ENCODE measurements around the gene RAB3IL1.
"Not testable (repeated sequence)": the region's sequence is repeated elsewhere in the genome, so short reads cannot be mapped to it uniquely, and the experiment has no call there.

Gene RAB3IL1, protein sequence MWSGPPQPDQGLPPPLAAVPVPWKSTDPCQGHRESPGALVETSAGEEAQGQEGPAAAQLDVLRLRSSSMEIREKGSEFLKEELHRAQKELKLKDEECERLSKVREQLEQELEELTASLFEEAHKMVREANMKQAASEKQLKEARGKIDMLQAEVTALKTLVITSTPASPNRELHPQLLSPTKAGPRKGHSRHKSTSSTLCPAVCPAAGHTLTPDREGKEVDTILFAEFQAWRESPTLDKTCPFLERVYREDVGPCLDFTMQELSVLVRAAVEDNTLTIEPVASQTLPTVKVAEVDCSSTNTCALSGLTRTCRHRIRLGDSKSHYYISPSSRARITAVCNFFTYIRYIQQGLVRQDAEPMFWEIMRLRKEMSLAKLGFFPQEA

GRCh38 chr11:61917334-61918109 is at the start of gene RAB3IL1:
Gene RAB3IL1, minus strand, starts transcription at chr11:61917566. Its CDS starts 199 bp downstream, at chr11:61917367.
- H3K4me3 ChIP-seq (ENCODE audit: low read length) = peak within 1 kb of the TSS; percentile 44; the same call in 1 of the 2 replicates
- no peaks in the 10 kb centered on the region for H3K36me3 ChIP-seq (ENCODE audit: control insufficient read depth, insufficient read depth, low read length)
- no peak within 1 kb of the TSS for H3K27ac ChIP-seq (ENCODE audit: low read length)
- no peaks in the 10 kb centered on the region; the same call in 1 of the 2 replicates for H3K27me3 ChIP-seq (ENCODE audit: control insufficient read depth, insufficient read depth, low read length)
- WGBS (ENCODE audit: insufficient coverage, insufficient read length) = no CpG with 5 or more reads among the region's 74 CpGs
- DNase-seq (ENCODE audit: low read depth, low spot score) = no peak
- no peaks in the 10 kb centered on the region for H3K9me3 ChIP-seq (ENCODE audit: control insufficient read depth, insufficient read depth, low read length)
- H3K4me1 ChIP-seq (ENCODE audit: control insufficient read depth, insufficient read depth, low read length) = no peaks in the 10 kb centered on the region; the same call in 1 of the 2 replicates

- H3K9me3 ChIP-seq (ENCODE audit: control insufficient read depth, insufficient read depth, low read length) = no peaks in the 10 kb centered on the region
- no CpG with 5 or more reads among the region's 13 CpGs for WGBS (ENCODE audit: insufficient coverage, insufficient read length)
- DNase-seq (ENCODE audit: low read depth, low spot score) = no peak
- H3K4me3 ChIP-seq (ENCODE audit: low read length) = peak overlapping the region; percentile 99
- peaks cover 7% of the 10 kb centered on the region; the same call in 1 of the 2 replicates for H3K4me1 ChIP-seq (ENCODE audit: control insufficient read depth, insufficient read depth, low read length)
- H3K27me3 ChIP-seq (ENCODE audit: control insufficient read depth, insufficient read depth, low read length) = no peaks in the 10 kb centered on the region
- H3K36me3 ChIP-seq (ENCODE audit: control insufficient read depth, insufficient read depth, low read length) = peaks cover 19% of the 10 kb centered on the region; the same call in 1 of the 2 replicates
- H3K27ac ChIP-seq (ENCODE audit: low read length) = no peak overlapping the region
These were observed 49.4 kb upstream of the RAB3IL1 start for GRCh38 chr11:61966734-61967115.

GRCh38 chr11:61964666-61965271 is 47.4 kb upstream of the RAB3IL1 start:
- H3K4me1 ChIP-seq (ENCODE audit: control insufficient read depth, insufficient read depth, low read length); H3K9me3 ChIP-seq (ENCODE audit: control insufficient read depth, insufficient read depth, low read length); H3K4me3 ChIP-seq (ENCODE audit: low read length); H3K27ac ChIP-seq (ENCODE audit: low read length); DNase-seq (ENCODE audit: low read depth, low spot score); H3K27me3 ChIP-seq (ENCODE audit: control insufficient read depth, insufficient read depth, low read length): not testable (repeated sequence)
- H3K36me3 ChIP-seq (ENCODE audit: control insufficient read depth, insufficient read depth, low read length) = peaks cover 19% of the 10 kb centered on the region; the same call in 1 of the 2 replicates
- no CpG with 5 or more reads among the region's 9 CpGs for WGBS (ENCODE audit: insufficient coverage, insufficient read length)

DNA sequence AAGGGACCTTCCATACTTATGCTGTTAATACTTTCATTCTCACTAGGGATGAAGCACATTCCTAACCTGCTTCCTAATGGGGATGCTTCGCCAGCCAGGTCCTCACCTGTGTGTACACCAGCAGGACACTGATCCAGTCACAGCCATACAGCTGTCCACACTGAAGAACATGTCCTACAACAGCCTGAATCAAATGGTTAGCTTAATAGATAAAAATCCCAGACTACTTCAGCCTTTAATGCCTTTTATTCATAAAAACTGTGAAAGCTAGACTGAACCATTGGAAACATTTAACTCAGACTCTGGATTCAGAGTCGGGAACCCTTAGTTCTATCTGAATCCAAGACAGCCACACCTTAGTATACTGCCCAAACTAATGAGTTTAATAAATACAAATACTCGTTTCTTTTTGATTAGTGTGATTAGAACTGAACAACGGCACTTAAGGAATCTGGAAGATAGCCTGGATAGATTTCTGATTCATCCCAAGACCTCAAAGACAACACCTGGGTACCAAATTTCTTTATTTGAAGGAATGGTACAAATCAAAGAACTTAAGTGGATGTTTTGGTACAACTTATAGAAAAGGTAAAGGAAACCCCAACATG is 46.8 kb upstream of the RAB3IL1 start:
- Histone ChIP-seq H3K4me1 (ENCODE audit: control insufficient read depth, insufficient read depth, low read length) (peaks cover 4% of the 10 kb centered on the region; the same call in 1 of the 2 replicates), H3K9me3 (ENCODE audit: control insufficient read depth, insufficient read depth, low read length) (no peaks in the 10 kb centered on the region), H3K27ac (ENCODE audit: low read length) (no peak overlapping the region), H3K27me3 (ENCODE audit: control insufficient read depth, insufficient read depth, low read length) (no peaks in the 10 kb centered on the region), H3K4me3 (ENCODE audit: low read length) (no peak overlapping the region), H3K36me3 (ENCODE audit: control insufficient read depth, insufficient read depth, low read length) (peaks cover 19% of the 10 kb centered on the region; the same call in 1 of the 2 replicates)
- WGBS (ENCODE audit: insufficient coverage, insufficient read length) = no CpG with 5 or more reads among the region's 4 CpGs
- DNase-seq (ENCODE audit: low read depth, low spot score) = no peak

DNA sequence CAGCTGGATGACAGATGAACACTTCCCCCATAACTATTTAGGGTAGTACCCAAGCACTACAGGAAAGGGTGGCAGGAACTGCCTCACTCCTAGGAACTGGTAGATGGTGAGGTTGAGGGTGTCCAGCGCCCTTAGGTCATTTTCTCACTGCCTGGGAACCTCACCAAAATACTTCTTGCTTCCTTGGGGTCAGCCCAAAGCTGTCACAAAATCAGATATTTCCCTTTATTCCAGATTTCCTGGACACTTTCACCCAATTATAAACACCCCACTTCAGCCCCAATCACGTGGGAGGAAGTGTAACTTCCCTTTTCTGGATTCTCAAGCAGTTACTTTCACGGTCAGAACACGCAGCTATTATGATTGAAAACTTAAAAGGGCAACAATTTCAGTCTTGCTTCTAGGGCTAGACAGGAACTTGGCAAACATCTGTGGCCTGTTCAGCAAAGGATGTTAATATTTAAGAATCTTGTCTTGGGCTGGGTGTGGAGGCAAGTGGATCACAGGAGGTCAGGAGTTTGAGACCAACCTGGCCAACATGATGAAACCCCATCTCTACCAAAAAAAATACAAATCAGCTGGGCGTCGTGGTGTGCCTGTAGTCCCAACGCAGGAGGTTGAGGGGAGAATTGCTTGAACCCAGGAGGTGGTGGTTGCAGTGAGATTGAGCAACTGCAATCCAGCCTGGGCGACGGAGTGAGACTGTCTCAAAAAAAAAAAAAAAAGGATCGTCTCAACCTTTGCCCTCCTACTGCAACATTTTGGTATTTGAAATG is 46.1 kb upstream of the RAB3IL1 start:
- WGBS (ENCODE audit: insufficient coverage, insufficient read length) = no CpG with 5 or more reads among the region's 10 CpGs
- no peak overlapping the region for H3K27ac ChIP-seq (ENCODE audit: low read length)
- DNase-seq (ENCODE audit: low read depth, low spot score) = no peak
- peaks cover under 1% of the 10 kb centered on the region; the same call in 1 of the 2 replicates for H3K4me1 ChIP-seq (ENCODE audit: control insufficient read depth, insufficient read depth, low read length)
- no peak overlapping the region for H3K4me3 ChIP-seq (ENCODE audit: low read length)
- no peaks in the 10 kb centered on the region for H3K27me3 ChIP-seq (ENCODE audit: control insufficient read depth, insufficient read depth, low read length)
- H3K36me3 ChIP-seq (ENCODE audit: control insufficient read depth, insufficient read depth, low read length) = peaks cover 19% of the 10 kb centered on the region; the same call in 1 of the 2 replicates
- H3K9me3 ChIP-seq (ENCODE audit: control insufficient read depth, insufficient read depth, low read length) = no peaks in the 10 kb centered on the region

DNA sequence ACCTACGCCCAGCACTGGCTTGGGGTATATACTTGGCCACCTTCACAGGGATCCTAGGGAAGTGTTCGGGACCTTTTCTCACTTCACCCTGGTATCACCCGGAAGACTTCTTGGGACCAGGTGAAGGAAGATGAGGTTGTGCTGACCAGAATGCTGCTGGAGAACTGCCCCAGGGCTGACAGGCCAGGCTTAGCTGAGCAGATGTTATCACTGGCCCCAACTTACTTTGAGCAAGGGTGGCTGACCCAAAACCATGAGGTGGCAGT is 45.6 kb upstream of the RAB3IL1 start:
- H3K27me3 ChIP-seq (ENCODE audit: control insufficient read depth, insufficient read depth, low read length) = no peaks in the 10 kb centered on the region
- H3K27ac ChIP-seq (ENCODE audit: low read length) = no peak overlapping the region
- H3K4me1 ChIP-seq (ENCODE audit: control insufficient read depth, insufficient read depth, low read length) = no peaks in the 10 kb centered on the region
- WGBS (ENCODE audit: insufficient coverage, insufficient read length) = no CpG with 5 or more reads among the region's 3 CpGs
- no peaks in the 10 kb centered on the region for H3K9me3 ChIP-seq (ENCODE audit: control insufficient read depth, insufficient read depth, low read length)
- peaks cover 19% of the 10 kb centered on the region; the same call in 1 of the 2 replicates for H3K36me3 ChIP-seq (ENCODE audit: control insufficient read depth, insufficient read depth, low read length)
- no peak overlapping the region for H3K4me3 ChIP-seq (ENCODE audit: low read length)
- DNase-seq (ENCODE audit: low read depth, low spot score) = no peak

- H3K9me3 ChIP-seq (ENCODE audit: control insufficient read depth, insufficient read depth, low read length) = no peaks in the 10 kb centered on the region
- no CpG with 5 or more reads among the region's 12 CpGs for WGBS (ENCODE audit: insufficient coverage, insufficient read length)
- H3K27ac ChIP-seq (ENCODE audit: low read length) = no peak overlapping the region
- H3K36me3 ChIP-seq (ENCODE audit: control insufficient read depth, insufficient read depth, low read length) = peaks cover 19% of the 10 kb centered on the region; the same call in 1 of the 2 replicates
- H3K27me3 ChIP-seq (ENCODE audit: control insufficient read depth, insufficient read depth, low read length) = no peaks in the 10 kb centered on the region
- H3K4me3 ChIP-seq (ENCODE audit: low read length) = no peak overlapping the region
- no peaks in the 10 kb centered on the region for H3K4me1 ChIP-seq (ENCODE audit: control insufficient read depth, insufficient read depth, low read length)
- no peak for DNase-seq (ENCODE audit: low read depth, low spot score)
These were observed 45.0 kb upstream of the RAB3IL1 start for GRCh38 chr11:61962213-61963015.

- WGBS (ENCODE audit: insufficient coverage, insufficient read length) = no CpG with 5 or more reads among the region's 8 CpGs
- H3K4me1 ChIP-seq (ENCODE audit: control insufficient read depth, insufficient read depth, low read length) = no peaks in the 10 kb centered on the region
- H3K4me3 ChIP-seq (ENCODE audit: low read length) = no peak overlapping the region
- H3K27me3 ChIP-seq (ENCODE audit: control insufficient read depth, insufficient read depth, low read length) = no peaks in the 10 kb centered on the region
- H3K27ac ChIP-seq (ENCODE audit: low read length) = no peak overlapping the region
- no peaks in the 10 kb centered on the region for H3K9me3 ChIP-seq (ENCODE audit: control insufficient read depth, insufficient read depth, low read length)
- DNase-seq (ENCODE audit: low read depth, low spot score) = no peak
- peaks cover 19% of the 10 kb centered on the region; the same call in 1 of the 2 replicates for H3K36me3 ChIP-seq (ENCODE audit: control insufficient read depth, insufficient read depth, low read length)
These were observed 44.3 kb upstream of the RAB3IL1 start for GRCh38 chr11:61961570-61962212.

DNA sequence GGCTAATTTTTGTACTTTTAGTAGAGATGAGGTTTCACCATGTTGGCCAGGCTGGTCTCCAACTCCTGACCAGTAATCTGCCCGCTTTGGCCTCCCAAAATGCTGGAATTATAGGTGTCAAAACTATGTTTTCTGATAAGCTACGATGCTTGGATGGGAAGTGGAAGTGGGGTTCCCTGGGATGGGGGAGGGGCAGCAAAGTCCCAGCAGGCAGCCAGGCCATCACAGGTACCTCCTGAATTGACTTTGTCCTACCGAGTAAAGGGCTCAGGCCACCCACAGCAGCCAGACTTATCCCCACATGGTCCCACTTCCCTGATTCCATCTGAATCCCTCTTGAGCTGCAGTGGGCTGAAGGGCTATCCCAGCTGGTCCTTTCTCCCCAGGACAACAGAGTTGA is 43.2 kb upstream of the RAB3IL1 start:
- WGBS (ENCODE audit: insufficient coverage, insufficient read length) = no CpG with 5 or more reads among the region's 3 CpGs
- H3K27ac ChIP-seq (ENCODE audit: low read length) = no peak overlapping the region
- H3K9me3 ChIP-seq (ENCODE audit: control insufficient read depth, insufficient read depth, low read length) = no peaks in the 10 kb centered on the region
- H3K4me3 ChIP-seq (ENCODE audit: low read length) = no peak overlapping the region
- no peak for DNase-seq (ENCODE audit: low read depth, low spot score)
- no peaks in the 10 kb centered on the region for H3K27me3 ChIP-seq (ENCODE audit: control insufficient read depth, insufficient read depth, low read length)
- H3K4me1 ChIP-seq (ENCODE audit: control insufficient read depth, insufficient read depth, low read length) = 0 out of 2 replicates have a peak, but pooled peaks cover 1% of the 10 kb centered on the region
- H3K36me3 ChIP-seq (ENCODE audit: control insufficient read depth, insufficient read depth, low read length) = peaks cover 19% of the 10 kb centered on the region; the same call in 1 of the 2 replicates

Data from iPS DF 6.9 (cell line).